GM18858 (cell line): Measurements from ENCODE around the gene OMP.

Source experiments
- ATAC-seq: cut with Tn5 transposase; IDR thresholded peaks from one replicate; pipeline ENCODE4 v1.9.1; 2021; ENCODE audit not compliant: unreplicated experiment

The OMP gene

GRCh38 chr11:77068457-77069335 is 33.9 kb upstream of the OMP start:
- no peak for ATAC-seq

GRCh38 chr11:77069336-77069968 is 33.2 kb upstream of the OMP start:
- no peak for ATAC-seq

GRCh38 chr11:77069969-77070582 is 32.6 kb upstream of the OMP start:
- no peak for ATAC-seq

GRCh38 chr11:77071077-77071476 is 31.6 kb upstream of the OMP start:
- ATAC-seq: no peak

- no peak for ATAC-seq
These were observed 30.7 kb upstream of the OMP start for GRCh38 chr11:77071671-77072605.

GRCh38 chr11:77072851-77073327 is 29.8 kb upstream of the OMP start:
- ATAC-seq: no peak

- ATAC-seq: no peak
These were observed 29.2 kb upstream of the OMP start for GRCh38 chr11:77073328-77074001.

- ATAC-seq: no peak
These were observed 28.4 kb upstream of the OMP start for GRCh38 chr11:77074205-77074604.

GRCh38 chr11:77074626-77075221 is 27.9 kb upstream of the OMP start:
- no peak for ATAC-seq

- ATAC-seq: no peak
These were observed 27.2 kb upstream of the OMP start for GRCh38 chr11:77075425-77075905.

- no peak for ATAC-seq
These were observed 23.0 kb upstream of the OMP start for GRCh38 chr11:77079666-77080065.

- no peak for ATAC-seq
These were observed 21.9 kb upstream of the OMP start for GRCh38 chr11:77080643-77081210.

- no peak for ATAC-seq
These were observed 21.2 kb upstream of the OMP start for GRCh38 chr11:77081381-77081851.

GRCh38 chr11:77081976-77082836 is 20.4 kb upstream of the OMP start:
- no peak for ATAC-seq

- ATAC-seq: no peak
These were observed 19.6 kb upstream of the OMP start for GRCh38 chr11:77082838-77083565.

- ATAC-seq: no peak
These were observed 18.9 kb upstream of the OMP start for GRCh38 chr11:77083566-77084245.

GRCh38 chr11:77084581-77085191 is 18.0 kb upstream of the OMP start:
- no peak for ATAC-seq
